GM12874 (cell line): ENCODE measurements around the gene CPS1.

ENCODE experiments used
- CTCF ChIP-seq: IDR thresholded peaks from 2 replicates; pipeline ENCODE4 v1.5.1; 2011; ENCODE audit warnings: low read depth, mild to moderate bottlenecking, control low read depth, low read length, moderate library complexity; ENCODE audit not compliant: insufficient read depth

CPS1 gene

GRCh38 chr2:210715560-210716082 is 159.2 kb downstream of the CPS1 start:
- TF ChIP-seq CTCF = no peak

- TF ChIP-seq CTCF = no peak
These were observed 162.1 kb downstream of the CPS1 start for GRCh38 chr2:210718503-210718902.

GRCh38 chr2:210722092-210722491 is 165.7 kb downstream of the CPS1 start:
- no peak for TF ChIP-seq CTCF

- no peak for TF ChIP-seq CTCF
These were observed 171.2 kb downstream of the CPS1 start for GRCh38 chr2:210727549-210727948.
